A673 (cell line): ENCODE results near the gene CCDC57.

Source experiments
- EZH2 ChIP-seq: fragments of 200-600 bp; sonication (generic); IDR thresholded peaks from 2 replicates; pipeline ENCODE4 v1.6.1; 2017; ENCODE audit warnings: borderline replicate concordance, low read depth, mild to moderate bottlenecking, mixed read lengths, antibody characterized with exemption, low read length; ENCODE audit not compliant: poor library complexity, severe bottlenecking
- TF ChIP-seq, protein P1 (sequence below): fragments of 300-800, 200-600 bp; sonication (generic); conservative IDR thresholded peaks from 2 replicates; pipeline ENCODE4 v1.5.1; 2017; ENCODE audit warnings: low read depth, mild to moderate bottlenecking, antibody characterized with exemption, low read length, moderate library complexity, mixed read lengths

DNA sequence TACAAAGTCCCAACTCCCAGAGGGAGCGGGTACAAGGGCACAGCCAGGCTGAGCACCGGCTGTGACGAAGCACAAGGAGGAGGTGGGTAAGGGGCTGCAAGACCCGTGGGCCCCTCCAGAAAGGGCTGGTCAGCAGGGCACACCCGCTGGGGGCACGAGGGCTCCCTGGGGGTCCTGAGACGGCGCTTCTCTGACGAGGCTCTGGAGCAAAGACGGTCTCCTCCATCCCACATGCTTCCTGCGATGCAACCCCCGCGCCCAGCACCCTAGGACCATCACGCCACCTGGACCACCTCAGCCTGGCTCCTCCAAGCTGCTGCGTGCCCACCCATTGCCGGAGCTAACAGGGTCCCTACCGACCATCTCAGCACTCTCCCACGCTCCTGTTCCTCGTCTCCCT, 8.7 kb downstream of the CCDC57 start:
- TF ChIP-seq, protein P1, sequence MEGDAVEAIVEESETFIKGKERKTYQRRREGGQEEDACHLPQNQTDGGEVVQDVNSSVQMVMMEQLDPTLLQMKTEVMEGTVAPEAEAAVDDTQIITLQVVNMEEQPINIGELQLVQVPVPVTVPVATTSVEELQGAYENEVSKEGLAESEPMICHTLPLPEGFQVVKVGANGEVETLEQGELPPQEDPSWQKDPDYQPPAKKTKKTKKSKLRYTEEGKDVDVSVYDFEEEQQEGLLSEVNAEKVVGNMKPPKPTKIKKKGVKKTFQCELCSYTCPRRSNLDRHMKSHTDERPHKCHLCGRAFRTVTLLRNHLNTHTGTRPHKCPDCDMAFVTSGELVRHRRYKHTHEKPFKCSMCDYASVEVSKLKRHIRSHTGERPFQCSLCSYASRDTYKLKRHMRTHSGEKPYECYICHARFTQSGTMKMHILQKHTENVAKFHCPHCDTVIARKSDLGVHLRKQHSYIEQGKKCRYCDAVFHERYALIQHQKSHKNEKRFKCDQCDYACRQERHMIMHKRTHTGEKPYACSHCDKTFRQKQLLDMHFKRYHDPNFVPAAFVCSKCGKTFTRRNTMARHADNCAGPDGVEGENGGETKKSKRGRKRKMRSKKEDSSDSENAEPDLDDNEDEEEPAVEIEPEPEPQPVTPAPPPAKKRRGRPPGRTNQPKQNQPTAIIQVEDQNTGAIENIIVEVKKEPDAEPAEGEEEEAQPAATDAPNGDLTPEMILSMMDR = no peak
- TF ChIP-seq EZH2 = no peak
